ENCODE results near the gene RPS6KB2. TPM values are rescaled to one million over a fixed set of nuclear protein-coding genes. Genes with fewer than 3 reads are reported as not detected.

The RPS6KB2 gene
- total and polyA plus RNA-seq, 10 donors, result 39.5 to 95.0 (median 55.3) TPM

DNA sequence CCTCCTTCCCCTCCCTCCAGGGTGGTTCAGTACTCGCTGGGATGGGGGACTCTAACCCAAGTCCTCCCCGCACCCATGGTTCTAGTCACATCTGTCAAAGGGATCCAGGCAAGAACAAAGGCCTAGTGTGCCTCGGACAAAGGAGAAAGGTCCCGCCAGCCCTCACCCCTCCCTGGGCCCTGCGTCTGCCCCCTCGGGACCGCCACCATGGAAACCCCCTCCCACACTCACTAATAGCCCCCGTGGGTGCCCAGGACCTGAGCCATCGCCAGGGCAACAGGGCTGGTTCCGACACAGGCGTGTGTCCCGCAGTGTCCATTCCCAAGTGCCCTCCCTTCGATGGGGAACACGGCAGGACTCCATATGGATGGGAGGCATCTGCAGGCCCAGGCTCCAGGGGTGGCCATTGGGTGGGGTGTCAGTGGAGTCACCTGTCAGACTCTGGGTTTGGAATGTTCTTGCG is 17.9 kb upstream of the RPS6KB2 start:
- peak; percentile 79 for DNase-seq
- TF ChIP-seq POLR2AphosphoS5 (IDR thresholded peaks at IDR 0.05), result peak; percentile 26 to 75 (median 30)
- TF ChIP-seq, protein P1, sequence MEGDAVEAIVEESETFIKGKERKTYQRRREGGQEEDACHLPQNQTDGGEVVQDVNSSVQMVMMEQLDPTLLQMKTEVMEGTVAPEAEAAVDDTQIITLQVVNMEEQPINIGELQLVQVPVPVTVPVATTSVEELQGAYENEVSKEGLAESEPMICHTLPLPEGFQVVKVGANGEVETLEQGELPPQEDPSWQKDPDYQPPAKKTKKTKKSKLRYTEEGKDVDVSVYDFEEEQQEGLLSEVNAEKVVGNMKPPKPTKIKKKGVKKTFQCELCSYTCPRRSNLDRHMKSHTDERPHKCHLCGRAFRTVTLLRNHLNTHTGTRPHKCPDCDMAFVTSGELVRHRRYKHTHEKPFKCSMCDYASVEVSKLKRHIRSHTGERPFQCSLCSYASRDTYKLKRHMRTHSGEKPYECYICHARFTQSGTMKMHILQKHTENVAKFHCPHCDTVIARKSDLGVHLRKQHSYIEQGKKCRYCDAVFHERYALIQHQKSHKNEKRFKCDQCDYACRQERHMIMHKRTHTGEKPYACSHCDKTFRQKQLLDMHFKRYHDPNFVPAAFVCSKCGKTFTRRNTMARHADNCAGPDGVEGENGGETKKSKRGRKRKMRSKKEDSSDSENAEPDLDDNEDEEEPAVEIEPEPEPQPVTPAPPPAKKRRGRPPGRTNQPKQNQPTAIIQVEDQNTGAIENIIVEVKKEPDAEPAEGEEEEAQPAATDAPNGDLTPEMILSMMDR (IDR thresholded peaks at IDR 0.05 in 8 of 11, conservative IDR thresholded peaks at IDR 0.05 in 3 of 11), result no peak
- no peak for TF ChIP-seq POLR2A (IDR thresholded peaks at IDR 0.05)
- intact Hi-C loops (cut with DNase I; ENCODE audit: low total_unique reads), result no loop called here
- peaks cover 42 to 99% (median 89%) of the 10 kb centered on the region in 6 donors for H3K4me1 ChIP-seq
- H3K27ac ChIP-seq, result peak overlapping the region in 7 of 8 donors; percentile 38 to 99 (median 96)
- H3K27me3 ChIP-seq (replicated peaks in 1 of 7), result peaks cover 0 to 52% (median 7%) of the 10 kb centered on the region in 7 donors
- peak overlapping the region in 2 of 8 donors; percentile 38 to 75 for H3K4me3 ChIP-seq
- H3K9me3 ChIP-seq, result no peaks in the 10 kb centered on the region
- peaks cover 0 to 45% (median 5%) of the 10 kb centered on the region in 6 donors for H3K36me3 ChIP-seq
- WGBS, 5 donors, result 53 to 80% (median 75%) methylated on average over 10 to 15 of the region's 15 CpGs

GRCh38 chr11:67410984-67411784 is 17.1 kb upstream of the RPS6KB2 start:
- intact Hi-C loops (cut with DNase I; ENCODE audit: low total_unique reads), result no loop called here
- Histone ChIP-seq H3K36me3 (peaks cover 0 to 37% (median 1%) of the 10 kb centered on the region in 6 donors), H3K9me3 (no peaks in the 10 kb centered on the region), H3K4me1 (peaks cover 41 to 99% (median 89%) of the 10 kb centered on the region in 6 donors), H3K4me3 (peak overlapping the region in 1 of 8 donors; percentile 7), H3K27ac (peak overlapping the region in 4 of 8 donors; percentile 96 to 99 (median 98)), H3K27me3 (replicated peaks in 1 of 7) (peaks cover 0 to 60% (median 11%) of the 10 kb centered on the region in 7 donors)
- 81 to 89% (median 83%) methylated on average over 12 to 17 of the region's 17 CpGs for WGBS, 5 donors
- TF ChIP-seq, protein P1 (IDR thresholded peaks at IDR 0.05 in 8 of 11, conservative IDR thresholded peaks at IDR 0.05 in 3 of 11), result no peak
- TF ChIP-seq POLR2A (IDR thresholded peaks at IDR 0.05) (no peak), POLR2AphosphoS5 (IDR thresholded peaks at IDR 0.05) (no peak)
- DNase-seq, result peak; percentile 79

GRCh38 chr11:67411785-67412152 is 16.5 kb upstream of the RPS6KB2 start:
- WGBS, 5 donors, result 59 to 77% (median 66%) methylated on average over 6 to 7 of the region's 7 CpGs
- H3K4me3 ChIP-seq, result peak overlapping the region in 1 of 8 donors; percentile 7
- TF ChIP-seq POLR2AphosphoS5 (IDR thresholded peaks at IDR 0.05) (peak; percentile 57 to 71 (median 66)), POLR2A (IDR thresholded peaks at IDR 0.05) (no peak)
- TF ChIP-seq, protein P1 (IDR thresholded peaks at IDR 0.05 in 8 of 11, conservative IDR thresholded peaks at IDR 0.05 in 3 of 11), result no peak
- peaks cover 40 to 99% (median 89%) of the 10 kb centered on the region in 6 donors for H3K4me1 ChIP-seq
- H3K27me3 ChIP-seq (replicated peaks in 1 of 7), result peaks cover 0 to 61% (median 11%) of the 10 kb centered on the region in 7 donors
- H3K36me3 ChIP-seq, result peaks cover 0 to 31% (median 0%) of the 10 kb centered on the region in 6 donors
- H3K27ac ChIP-seq, result peak overlapping the region in 3 of 8 donors; percentile 7 to 99 (median 98)
- intact Hi-C loops (cut with DNase I; ENCODE audit: low total_unique reads), result no loop called here
- H3K9me3 ChIP-seq, result no peaks in the 10 kb centered on the region
- peak; percentile 74 for DNase-seq

Measured in spleen (tissue), 11 donors.